Adrenal gland (tissue), 12 donors: Measurements from ENCODE around the gene SLC15A4. TPM values are rescaled to one million over a fixed set of nuclear protein-coding genes. Genes with fewer than 3 reads are reported as not detected.

Source experiments
- DNase-seq, 7 donors: peaks; one replicate each; pipeline ENCODE4 v3.0.0-alpha.2; 2019 to 2020
- H3K27ac ChIP-seq, 5 donors: fragments of 200-600 bp; sonication (generic) in 4 of 5; 1 replicate in 3 of 5; 2 replicates in 2 of 5; pipeline versions ENCODE4 v1.5.1 to v1.8.0; 2016 to 2020; ENCODE audit warnings: mild to moderate bottlenecking in 1 of 5
- H3K27me3 ChIP-seq: fragments of 200-600 bp; 2 replicates; pipeline ENCODE4 v1.8.0; 2021
- H3K36me3 ChIP-seq, 2 donors: fragments of 200-600 bp; replicated peaks in 1 of 2; 1 replicate in 1 of 2; 2 replicates in 1 of 2; pipeline versions ENCODE4 v1.5.1 to v1.8.0; 2018 to 2022
- H3K4me1 ChIP-seq, 2 donors: fragments of 200-600 bp; replicated peaks in 1 of 2; 1 replicate in 1 of 2; 2 replicates in 1 of 2; pipeline versions ENCODE4 v1.5.1 to v1.8.0; 2018 to 2021
- H3K4me3 ChIP-seq, 4 donors: fragments of 200-600 bp; sonication (generic) in 3 of 4; one replicate each; pipeline ENCODE4 v1.5.1; 2016 to 2018
- H3K9me3 ChIP-seq, 3 donors: fragments of 200-600 bp; sonication (generic) in 1 of 3; replicated peaks in 1 of 3; 1 replicate in 2 of 3; 2 replicates in 1 of 3; pipeline versions ENCODE4 v1.5.1 to v1.8.0; 2016 to 2021
- POLR2A ChIP-seq, 2 donors: fragments of 450-650 bp; IDR thresholded peaks; one replicate each; pipeline ENCODE4 v1.6.1; 2017; ENCODE audit warnings: antibody characterized with exemption in 2 of 2, mild to moderate bottlenecking in 2 of 2, moderate library complexity in 1 of 2
- WGBS, 4 donors: extraction: QIAGEN DNeasy Blood & Tissue Kit in 2 of 4; methylation state at CpG; one replicate each; pipeline versions ENCODE4 v1.1.5 to v1.1.7; 2013 to 2017; 5-methylcytosine and 5-hydroxymethylcytosine counted together
- intact Hi-C, 2 donors: fragments of 100-400 bp; cut with DNase I; formaldehyde crosslinking; loops; one replicate each; pipeline versions ENCODE4 v1.14.1 to v1.15.0; 2022 to 2023
- polyA plus RNA-seq, 3 donors: library from polyadenylated mRNA; stranded (reverse); fragments of 200-250 nt in 2 of 3; fragments of 350-450 nt in 1 of 3; fragmentation: Illumina TruSeq in 1 of 3; extraction: RNeasy Lipid Tissue Mini Kit (QIAGEN cat#74804) in 1 of 3; gene quantifications; one replicate each; pipeline ENCODE4 v1.2.3, GENCODE V29; 2013 to 2014
- total RNA-seq, 9 donors: library from RNA; depleted of rRNA in 4 of 9; stranded (reverse); fragments of >200 nt in 4 of 9; fragments of 120-200 nt in 1 of 9; fragmentation: NEBNext Ultra II Directional in 1 of 9; extraction: Animal tissue kit (Norgen Biotek cat#: 25700) in 1 of 9; gene quantifications; one replicate each; pipeline versions ENCODE4 v1.1.0 to v1.2.4, GENCODE V29; 2013 to 2023
- TF ChIP-seq, protein P1 (sequence below), 6 experiments: fragments of 450-650 bp in 4 of 6; fragments of 200-600 bp in 2 of 6; sonication (generic) in 1 of 6; IDR thresholded peaks; 1 replicate in 5 of 6; 2 replicates in 1 of 6; pipeline versions ENCODE4 v1.5.1 to v1.8.0; 2016 to 2021; ENCODE audit warnings: antibody characterized with exemption in 6 of 6, mild to moderate bottlenecking in 2 of 6, moderate library complexity in 1 of 6
- donor health status: healthy with polysubstance abuse.
- donor health status: Bipolar disorder and iron deficiency.
- donor health status: DM: yes; HTN: yes; CAD: no.
- donor health status: DM: no; HTN: no; CAD: no.
- donor health status: DM: no; HTN: no; CAD: no.
- donor health status: DM: yes; HTN: yes; CAD: no.

The SLC15A4 gene
- total and polyA plus RNA-seq, 12 donors: 7.1 to 31.5 (median 16.5) TPM

DNA sequence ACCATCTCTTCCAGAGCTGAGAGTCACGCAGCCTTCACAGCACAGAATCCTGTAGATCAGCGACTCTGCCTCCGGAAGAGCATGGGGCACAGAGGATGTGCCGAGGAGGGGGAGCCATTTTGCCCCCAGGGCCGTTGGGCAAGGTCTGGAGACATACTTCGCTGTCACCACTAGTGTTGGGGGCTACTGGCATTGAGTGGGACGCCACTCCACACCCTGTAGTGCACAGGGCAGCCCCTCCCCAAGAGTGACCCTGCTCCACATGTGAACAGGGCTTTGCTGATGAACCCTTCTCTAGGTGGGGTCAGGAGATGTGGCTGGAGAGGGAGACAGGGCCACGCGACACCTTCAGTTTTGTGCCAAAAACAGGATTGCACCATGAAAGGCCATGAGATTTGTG is 35.6 kb upstream of the SLC15A4 start:
- DNase-seq: peak in 1 of 7 donors; percentile 14
- no peaks in the 10 kb centered on the region for H3K27me3 ChIP-seq
- H3K4me1 ChIP-seq: no peaks in the 10 kb centered on the region
- H3K27ac ChIP-seq: no peak overlapping the region
- H3K4me3 ChIP-seq: no peak overlapping the region
- no peak for TF ChIP-seq POLR2A (IDR thresholded peaks at IDR 0.05)
- TF ChIP-seq, protein P1, sequence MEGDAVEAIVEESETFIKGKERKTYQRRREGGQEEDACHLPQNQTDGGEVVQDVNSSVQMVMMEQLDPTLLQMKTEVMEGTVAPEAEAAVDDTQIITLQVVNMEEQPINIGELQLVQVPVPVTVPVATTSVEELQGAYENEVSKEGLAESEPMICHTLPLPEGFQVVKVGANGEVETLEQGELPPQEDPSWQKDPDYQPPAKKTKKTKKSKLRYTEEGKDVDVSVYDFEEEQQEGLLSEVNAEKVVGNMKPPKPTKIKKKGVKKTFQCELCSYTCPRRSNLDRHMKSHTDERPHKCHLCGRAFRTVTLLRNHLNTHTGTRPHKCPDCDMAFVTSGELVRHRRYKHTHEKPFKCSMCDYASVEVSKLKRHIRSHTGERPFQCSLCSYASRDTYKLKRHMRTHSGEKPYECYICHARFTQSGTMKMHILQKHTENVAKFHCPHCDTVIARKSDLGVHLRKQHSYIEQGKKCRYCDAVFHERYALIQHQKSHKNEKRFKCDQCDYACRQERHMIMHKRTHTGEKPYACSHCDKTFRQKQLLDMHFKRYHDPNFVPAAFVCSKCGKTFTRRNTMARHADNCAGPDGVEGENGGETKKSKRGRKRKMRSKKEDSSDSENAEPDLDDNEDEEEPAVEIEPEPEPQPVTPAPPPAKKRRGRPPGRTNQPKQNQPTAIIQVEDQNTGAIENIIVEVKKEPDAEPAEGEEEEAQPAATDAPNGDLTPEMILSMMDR (IDR thresholded peaks at IDR 0.05): no peak
- 77 to 83% (median 81%) methylated on average over 7 to 9 of the region's 9 CpGs for WGBS, 4 donors
- H3K36me3 ChIP-seq: no peaks in the 10 kb centered on the region
- intact Hi-C loops: no loop called here
- H3K9me3 ChIP-seq: no peaks in the 10 kb centered on the region

DNA sequence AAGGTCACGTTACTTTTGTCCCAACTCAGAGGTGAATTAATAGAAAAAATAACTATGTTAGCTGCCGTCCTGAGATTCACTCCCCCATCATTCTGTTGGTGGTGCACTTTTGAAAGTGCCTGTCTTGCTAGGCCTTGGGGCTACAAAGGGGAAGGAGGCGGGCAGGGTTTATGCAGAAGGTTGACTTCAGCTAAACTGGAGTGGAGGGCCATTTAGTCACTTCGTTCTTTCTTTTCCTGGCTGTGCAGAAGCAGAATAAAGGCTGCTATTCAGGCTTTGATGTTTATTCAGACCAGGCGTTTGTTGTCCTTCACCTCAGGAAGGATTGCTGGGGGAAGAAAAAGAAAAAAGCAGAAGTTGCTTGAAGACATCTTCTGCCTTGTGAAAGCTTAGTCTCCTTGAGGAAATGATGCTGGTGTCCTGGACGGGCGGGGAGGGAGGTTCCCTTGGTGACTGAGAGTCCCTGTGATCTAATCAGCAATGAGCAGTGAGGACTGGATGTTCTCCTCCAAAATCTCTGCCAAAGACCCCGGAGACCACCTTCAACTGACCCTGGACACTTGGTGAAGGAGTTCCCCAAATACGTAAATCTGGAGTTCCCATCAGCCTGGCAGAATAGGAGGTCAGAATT is 33.5 kb upstream of the SLC15A4 start:
- Histone ChIP-seq H3K4me1 (no peaks in the 10 kb centered on the region), H3K4me3 (no peak overlapping the region), H3K36me3 (no peaks in the 10 kb centered on the region), H3K27me3 (peaks cover 12% of the 10 kb centered on the region), H3K27ac (no peak overlapping the region), H3K9me3 (no peaks in the 10 kb centered on the region)
- TF ChIP-seq POLR2A (IDR thresholded peaks at IDR 0.05): no peak
- TF ChIP-seq, protein P1 (IDR thresholded peaks at IDR 0.05): no peak
- intact Hi-C loops: no loop called here
- 52 to 62% (median 60%) methylated on average over 9 of the region's 9 CpGs for WGBS, 4 donors
- DNase-seq: peak in 1 of 7 donors; percentile 12

DNA sequence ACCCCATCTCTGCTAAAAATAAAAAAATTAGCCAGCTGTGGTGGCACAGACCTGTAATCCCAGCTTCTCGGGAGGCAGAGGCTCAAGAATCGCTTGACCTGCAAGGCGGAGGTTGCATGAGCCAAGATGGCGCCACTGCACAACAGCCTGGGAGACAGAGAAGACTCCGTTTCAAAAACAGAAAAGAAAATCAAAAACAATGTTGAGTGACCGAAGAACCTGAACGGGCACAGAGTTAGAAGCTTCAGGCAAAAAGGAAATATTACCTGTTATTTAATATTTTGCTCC is 33.0 kb upstream of the SLC15A4 start:
- TF ChIP-seq, protein P1 (IDR thresholded peaks at IDR 0.05): no peak
- no peak for TF ChIP-seq POLR2A (IDR thresholded peaks at IDR 0.05)
- Histone ChIP-seq H3K27ac (no peak overlapping the region), H3K36me3 (no peaks in the 10 kb centered on the region), H3K4me1 (no peaks in the 10 kb centered on the region), H3K9me3 (no peaks in the 10 kb centered on the region), H3K27me3 (peaks cover 12% of the 10 kb centered on the region), H3K4me3 (no peak overlapping the region)
- DNase-seq: no peak
- 85 to 98% (median 90%) methylated on average over 7 of the region's 7 CpGs for WGBS, 4 donors
- intact Hi-C loops: no loop called here

DNA sequence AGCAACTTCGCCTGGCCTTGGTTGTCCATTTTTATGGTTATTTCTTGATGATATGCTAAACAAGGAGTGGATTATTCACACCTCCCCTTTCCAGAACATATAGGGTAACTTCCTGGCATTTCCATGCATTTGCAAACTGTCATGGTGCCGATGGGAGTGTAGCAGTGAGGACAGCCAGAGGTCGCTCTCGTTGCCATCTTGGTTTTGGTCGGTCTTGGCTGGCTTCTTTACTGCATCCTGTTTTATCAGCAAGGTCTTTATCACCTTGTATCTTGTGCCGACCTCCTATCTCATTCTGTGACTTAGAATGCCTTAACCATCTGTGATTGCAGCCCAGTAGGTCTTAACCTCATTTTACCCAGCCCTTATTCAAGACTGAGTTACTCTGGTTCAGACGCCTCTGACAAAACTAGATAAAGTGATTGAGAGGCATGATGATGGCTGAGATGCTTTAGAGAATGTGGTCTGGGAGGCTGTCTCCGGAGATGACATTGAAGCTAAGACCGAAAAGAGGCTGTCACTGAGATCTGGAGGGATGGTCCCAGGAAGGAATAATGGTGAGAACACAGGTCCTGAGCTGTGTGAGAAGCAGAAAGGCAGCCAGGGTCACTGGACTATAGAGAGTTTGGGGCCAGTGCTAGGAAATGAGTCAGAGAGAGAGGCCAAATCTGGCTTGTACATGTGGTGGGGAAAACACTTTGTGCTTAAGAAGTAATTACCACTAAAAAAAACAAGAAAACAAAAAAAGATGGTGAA is 32.5 kb upstream of the SLC15A4 start:
- DNase-seq: no peak
- H3K9me3 ChIP-seq: no peaks in the 10 kb centered on the region
- intact Hi-C loops: no loop called here
- H3K27me3 ChIP-seq: peaks cover 12% of the 10 kb centered on the region
- TF ChIP-seq, protein P1 (IDR thresholded peaks at IDR 0.05): no peak
- no peak for TF ChIP-seq POLR2A (IDR thresholded peaks at IDR 0.05)
- no peak overlapping the region for H3K4me3 ChIP-seq
- H3K4me1 ChIP-seq: no peaks in the 10 kb centered on the region
- no peaks in the 10 kb centered on the region for H3K36me3 ChIP-seq
- no peak overlapping the region for H3K27ac ChIP-seq
- WGBS, 4 donors: 72 to 80% (median 79%) methylated on average over 9 of the region's 9 CpGs
